Measurements from ENCODE around the gene ARHGAP5. TPM values are rescaled to one million over a fixed set of nuclear protein-coding genes. Genes with fewer than 3 reads are reported as not detected.

ARHGAP5 gene
- total RNA-seq, 1 donor from 2014 or later, result 97.9 TPM

DNA sequence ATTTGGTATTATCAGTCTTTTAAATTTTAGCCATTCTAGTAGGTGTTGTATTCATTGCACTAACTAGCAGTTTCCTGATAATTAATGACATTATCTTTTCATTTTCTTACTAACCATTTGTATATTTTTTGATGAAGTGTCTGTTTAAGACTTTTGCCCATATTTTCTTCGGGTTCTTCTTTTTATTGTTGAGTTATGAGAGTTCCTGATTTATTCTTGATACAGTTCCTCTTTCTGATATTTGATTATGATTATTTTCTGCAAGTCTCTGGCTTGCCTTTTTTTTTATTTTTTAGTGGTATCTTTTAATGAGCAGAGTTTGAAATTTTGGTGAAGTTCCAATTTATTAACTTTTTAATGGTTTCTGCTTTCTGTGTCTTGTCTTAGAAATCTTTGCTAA lies 118.5 kb downstream of the ARHGAP5 start:
- no peak for ATAC-seq
- TF ChIP-seq, protein P1, sequence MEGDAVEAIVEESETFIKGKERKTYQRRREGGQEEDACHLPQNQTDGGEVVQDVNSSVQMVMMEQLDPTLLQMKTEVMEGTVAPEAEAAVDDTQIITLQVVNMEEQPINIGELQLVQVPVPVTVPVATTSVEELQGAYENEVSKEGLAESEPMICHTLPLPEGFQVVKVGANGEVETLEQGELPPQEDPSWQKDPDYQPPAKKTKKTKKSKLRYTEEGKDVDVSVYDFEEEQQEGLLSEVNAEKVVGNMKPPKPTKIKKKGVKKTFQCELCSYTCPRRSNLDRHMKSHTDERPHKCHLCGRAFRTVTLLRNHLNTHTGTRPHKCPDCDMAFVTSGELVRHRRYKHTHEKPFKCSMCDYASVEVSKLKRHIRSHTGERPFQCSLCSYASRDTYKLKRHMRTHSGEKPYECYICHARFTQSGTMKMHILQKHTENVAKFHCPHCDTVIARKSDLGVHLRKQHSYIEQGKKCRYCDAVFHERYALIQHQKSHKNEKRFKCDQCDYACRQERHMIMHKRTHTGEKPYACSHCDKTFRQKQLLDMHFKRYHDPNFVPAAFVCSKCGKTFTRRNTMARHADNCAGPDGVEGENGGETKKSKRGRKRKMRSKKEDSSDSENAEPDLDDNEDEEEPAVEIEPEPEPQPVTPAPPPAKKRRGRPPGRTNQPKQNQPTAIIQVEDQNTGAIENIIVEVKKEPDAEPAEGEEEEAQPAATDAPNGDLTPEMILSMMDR (IDR thresholded peaks at IDR 0.05), result no peak

DNA sequence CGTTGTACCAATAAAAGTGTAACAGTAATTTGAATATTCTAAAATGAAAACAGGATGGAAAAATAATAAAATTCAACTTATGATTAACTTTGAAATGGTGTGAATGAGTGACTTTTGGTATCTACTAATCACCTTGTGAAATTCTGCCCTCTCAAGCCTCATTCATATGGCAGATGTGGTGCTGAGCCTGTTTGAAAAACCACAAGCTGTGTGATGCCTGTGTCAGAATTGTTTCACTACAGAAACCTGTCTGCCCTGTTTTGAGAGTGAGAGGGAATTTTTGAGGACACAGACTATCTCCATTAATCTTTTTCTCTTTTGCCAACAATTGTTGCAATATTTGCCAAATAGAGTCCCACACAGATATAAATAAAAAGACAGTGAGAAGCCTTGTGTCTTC lies 120.8 kb downstream of the ARHGAP5 start:
- no peak overlapping the region for H3K27ac ChIP-seq
- TF ChIP-seq, protein P1 (IDR thresholded peaks at IDR 0.05), result no peak
- ATAC-seq (no peak), DNase-seq (no peak)
- no peak overlapping the region for H3K4me3 ChIP-seq
- H3K9me3 ChIP-seq, result no peaks in the 10 kb centered on the region
- peaks cover 11% of the 10 kb centered on the region for H3K4me1 ChIP-seq
- no peaks in the 10 kb centered on the region for H3K27me3 ChIP-seq (ENCODE audit: low read depth)
- intact Hi-C loops (cut with DNase I), result no loop called here
- H3K36me3 ChIP-seq, result no peaks in the 10 kb centered on the region

More for the DNA sequence above, 118.5 kb downstream of the ARHGAP5 start:
- Histone ChIP-seq H3K27ac (no peak overlapping the region), H3K27me3 (ENCODE audit: low read depth) (no peaks in the 10 kb centered on the region), H3K4me3 (no peak overlapping the region), H3K36me3 (no peaks in the 10 kb centered on the region), H3K4me1 (no peaks in the 10 kb centered on the region), H3K9me3 (no peaks in the 10 kb centered on the region)
- intact Hi-C loops (cut with DNase I), result no loop called here
- no peak for DNase-seq

DNA sequence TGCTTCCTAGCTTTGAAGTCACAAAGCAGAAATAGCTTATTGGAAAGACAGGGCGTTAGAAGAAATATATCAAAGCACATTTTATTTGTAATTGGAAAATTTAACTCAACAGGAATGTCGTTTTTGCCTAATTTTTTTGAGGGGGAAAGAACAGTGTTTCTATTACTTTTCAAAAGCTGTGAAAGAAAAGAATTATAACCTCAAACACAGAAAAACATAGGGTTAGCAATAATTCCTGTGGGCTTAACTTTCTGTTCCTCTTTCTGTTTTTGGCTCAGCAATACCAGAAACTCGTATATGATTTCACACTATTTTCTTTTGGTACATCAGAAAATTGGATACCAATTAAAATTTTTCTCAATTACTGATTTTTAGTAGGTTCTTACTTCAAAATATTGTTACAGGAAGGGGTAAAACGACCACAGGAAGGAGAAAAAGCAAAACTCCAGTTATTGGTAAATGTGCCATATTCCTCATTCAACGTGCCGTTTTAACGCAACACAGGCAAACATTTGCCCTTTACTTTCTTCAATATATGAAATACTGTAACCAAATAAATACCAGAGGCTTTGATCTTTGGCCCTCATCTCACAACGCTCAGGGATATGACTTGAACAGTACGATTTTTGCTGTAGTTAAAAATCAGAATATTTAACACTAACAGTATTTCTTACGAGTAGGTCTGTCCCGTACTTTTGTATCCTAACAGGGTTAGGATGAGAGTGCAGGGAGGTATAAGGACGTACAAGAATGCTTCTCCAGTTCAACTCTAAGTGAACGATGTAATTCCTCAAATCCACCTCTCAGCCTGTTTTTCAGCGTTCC lies 123.5 kb downstream of the ARHGAP5 start:
- no peaks in the 10 kb centered on the region for H3K27me3 ChIP-seq (ENCODE audit: low read depth)
- H3K36me3 ChIP-seq, result no peaks in the 10 kb centered on the region
- peak overlapping the region; percentile 95 for H3K27ac ChIP-seq
- no peaks in the 10 kb centered on the region for H3K9me3 ChIP-seq
- TF ChIP-seq, protein P1 (IDR thresholded peaks at IDR 0.05), result no peak
- peaks cover 19% of the 10 kb centered on the region for H3K4me1 ChIP-seq
- DNase-seq, result no peak
- intact Hi-C loops (cut with DNase I), result no loop called here
- H3K4me3 ChIP-seq, result peak overlapping the region; percentile 77
- no peak for ATAC-seq

DNA sequence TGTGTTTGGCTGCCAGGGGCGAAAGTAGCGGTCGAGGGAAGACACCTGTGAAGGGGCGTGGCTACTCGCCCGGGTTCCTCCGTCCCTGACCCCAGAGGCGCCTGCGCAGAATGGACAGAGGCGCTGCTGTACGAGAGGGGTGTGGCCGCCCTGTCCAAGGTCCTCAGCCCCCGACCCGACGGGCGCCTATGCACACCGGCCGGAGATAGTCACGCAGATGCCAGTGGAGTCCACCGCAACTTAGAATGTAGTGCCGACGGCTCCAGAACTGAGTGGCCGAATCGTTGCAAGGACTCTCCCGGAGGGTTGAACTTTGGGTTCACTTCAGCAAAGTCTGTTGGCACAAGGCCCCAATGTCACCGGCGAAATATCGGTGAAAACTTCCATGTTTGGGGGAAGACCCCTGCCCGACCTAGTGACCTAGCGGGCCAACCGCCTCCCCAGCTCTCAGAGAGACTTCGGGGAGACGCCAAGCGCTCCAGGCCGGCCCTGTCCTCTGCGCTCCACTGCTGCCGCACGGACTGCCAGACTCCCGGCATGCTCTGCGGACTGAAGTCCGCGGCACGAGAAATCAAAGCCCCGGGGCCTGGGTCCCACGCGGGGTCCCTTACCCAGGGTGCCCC lies 124.2 kb downstream of the ARHGAP5 start:
- TF ChIP-seq, protein P1 (IDR thresholded peaks at IDR 0.05), result no peak
- H3K4me1 ChIP-seq, result peaks cover 19% of the 10 kb centered on the region
- H3K27ac ChIP-seq, result peak overlapping the region; percentile 95
- ATAC-seq (peak; percentile 89 to 90), DNase-seq (peak; percentile 91)
- H3K9me3 ChIP-seq, result no peaks in the 10 kb centered on the region
- H3K36me3 ChIP-seq, result no peaks in the 10 kb centered on the region
- no peaks in the 10 kb centered on the region for H3K27me3 ChIP-seq (ENCODE audit: low read depth)
- peak overlapping the region; percentile 77 for H3K4me3 ChIP-seq
- intact Hi-C loops (cut with DNase I), result no loop called here

DNA sequence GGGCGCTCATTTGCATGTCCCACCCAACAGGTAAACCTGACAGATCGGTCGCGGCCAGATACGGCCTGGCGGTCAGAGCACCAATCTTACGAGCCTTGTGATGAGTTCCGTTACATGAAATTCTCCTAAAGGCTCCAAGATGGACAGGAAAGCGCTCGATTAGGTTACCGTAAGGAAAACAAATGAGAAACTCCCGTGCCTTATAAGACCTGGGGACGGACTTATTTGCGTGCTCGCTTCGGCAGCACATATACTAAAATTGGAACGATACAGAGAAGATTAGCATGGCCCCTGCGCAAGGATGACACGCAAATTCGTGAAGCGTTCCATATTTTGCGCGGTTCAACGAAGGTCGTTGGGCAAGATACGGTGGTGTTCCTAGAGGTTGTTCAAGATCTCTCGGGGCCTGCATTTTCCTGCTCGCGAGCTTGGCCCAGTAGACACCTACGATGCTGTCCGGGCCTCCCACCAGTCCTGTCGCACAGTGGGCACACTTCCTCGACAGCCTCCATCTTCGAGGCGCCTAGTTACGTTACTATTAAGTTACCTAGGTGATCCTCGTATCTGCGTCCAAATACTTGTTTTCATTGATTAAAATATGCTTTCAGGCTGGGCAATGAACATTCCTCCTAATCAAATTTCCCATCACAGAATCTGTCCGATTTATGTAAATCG lies 124.8 kb downstream of the ARHGAP5 start, which contains the start of gene RNU6-7:
TSS of gene RNU6-7 (plus strand) at position 230 of the 675 bp plus-strand sequence.
- H3K9me3 ChIP-seq, result no peaks in the 10 kb centered on the region
- H3K27ac ChIP-seq, result peak within 1 kb of the TSS; percentile 95
- TF ChIP-seq, protein P1 (IDR thresholded peaks at IDR 0.05), result no peak
- DNase-seq (peak; percentile 48), ATAC-seq (peak in 1 of 2 donors; percentile 13)
- peak within 1 kb of the TSS; percentile 77 for H3K4me3 ChIP-seq
- H3K27me3 ChIP-seq (ENCODE audit: low read depth), result no peaks in the 10 kb centered on the region
- H3K36me3 ChIP-seq, result no peaks in the 10 kb centered on the region
- intact Hi-C loops (cut with DNase I), result no loop called here
- peaks cover 19% of the 10 kb centered on the region for H3K4me1 ChIP-seq

Measured in lower lobe of right lung (tissue), 2 donors.